HG02763 (cell line): ENCODE measurements around the gene PTPRM.
"Not testable (repeated sequence)": the region's sequence is repeated elsewhere in the genome, so short reads cannot be mapped to it uniquely, and the experiment has no call there.

Experiments
- ATAC-seq: cut with Tn5 transposase; IDR thresholded peaks from one replicate; pipeline ENCODE4 v1.9.1; 2021; ENCODE audit warnings: mild to moderate bottlenecking, moderate library complexity; ENCODE audit not compliant: unreplicated experiment

PTPRM gene

DNA sequence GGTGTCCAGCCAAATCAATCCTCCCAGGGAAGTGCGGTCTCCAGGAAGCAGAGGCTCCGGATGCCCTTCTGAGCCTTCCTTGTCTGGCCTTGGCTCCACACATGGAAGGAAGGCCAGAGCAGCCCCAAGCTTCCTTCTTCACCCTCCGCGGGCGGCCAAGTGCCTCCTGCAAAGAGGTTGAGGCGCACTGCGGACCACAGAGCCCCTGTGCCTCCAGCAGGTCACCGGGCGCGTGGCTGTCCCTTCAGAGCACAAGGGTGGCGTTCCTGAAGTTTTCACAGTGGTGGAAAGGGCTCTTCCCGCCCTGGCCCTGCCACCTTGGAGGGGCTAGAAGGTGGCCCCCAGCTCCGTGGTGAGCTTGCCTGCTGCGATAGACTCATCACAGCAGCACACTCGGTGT is 866.2 kb downstream of the PTPRM start:
- ATAC-seq, result no peak

DNA sequence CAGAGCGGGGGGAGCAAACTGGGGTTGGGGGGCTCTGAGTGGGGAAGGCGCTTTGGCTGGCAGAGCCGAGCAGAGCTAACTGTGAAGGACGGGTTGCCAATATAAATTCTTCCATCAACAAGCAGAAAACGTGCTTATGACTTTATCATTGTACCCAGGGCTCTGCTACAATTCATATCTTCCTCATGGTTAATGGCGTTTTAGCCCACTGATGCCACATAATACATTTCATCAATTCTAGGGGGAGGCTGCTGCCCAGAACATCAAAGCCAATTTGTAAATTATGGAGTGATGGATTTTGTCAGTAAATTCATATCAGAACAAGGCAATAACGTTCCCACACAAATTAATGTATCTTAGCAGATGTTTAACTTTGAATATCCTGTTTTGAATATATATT is 866.7 kb downstream of the PTPRM start:
- no peak for ATAC-seq

DNA sequence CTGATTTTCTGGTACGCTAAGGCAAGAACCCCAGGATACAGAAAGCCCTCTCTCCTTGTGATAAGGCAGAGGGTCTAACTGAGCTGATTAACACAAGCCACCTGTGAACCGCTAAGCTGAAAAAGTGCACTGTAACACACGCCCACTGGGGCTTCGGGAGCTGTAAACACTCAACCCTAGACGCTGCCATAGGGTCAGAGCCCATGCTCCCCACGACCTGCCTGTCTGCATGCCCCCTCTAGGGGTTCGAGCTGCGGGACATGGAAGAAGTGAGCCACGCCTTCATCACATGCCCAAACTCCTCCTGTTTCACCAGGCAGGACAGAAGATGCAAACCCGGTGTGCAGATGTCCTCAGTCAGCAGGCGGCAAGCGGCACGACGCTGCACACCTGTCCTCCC is 868.3 kb downstream of the PTPRM start:
- ATAC-seq, result no peak

DNA sequence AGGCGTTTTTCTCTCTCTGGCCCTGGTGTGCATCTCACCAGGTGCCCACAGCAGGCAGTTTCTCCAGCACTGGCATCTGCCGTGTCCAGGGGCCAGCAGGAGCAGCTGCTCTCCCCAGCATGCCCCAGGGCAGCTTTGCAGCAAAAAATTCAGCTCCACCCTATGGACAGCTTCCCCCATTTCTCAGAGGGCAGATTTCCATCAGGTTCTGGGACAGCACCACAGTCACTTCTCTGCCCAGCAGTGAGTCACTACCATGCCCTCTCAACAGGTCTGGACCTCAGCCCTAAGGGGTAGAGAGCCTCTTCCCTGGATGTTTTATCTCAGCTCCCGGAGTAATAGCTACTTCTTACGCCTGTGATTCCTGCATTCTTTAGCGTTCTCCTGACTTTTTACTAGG is 871.9 kb downstream of the PTPRM start:
- ATAC-seq, result no peak

DNA sequence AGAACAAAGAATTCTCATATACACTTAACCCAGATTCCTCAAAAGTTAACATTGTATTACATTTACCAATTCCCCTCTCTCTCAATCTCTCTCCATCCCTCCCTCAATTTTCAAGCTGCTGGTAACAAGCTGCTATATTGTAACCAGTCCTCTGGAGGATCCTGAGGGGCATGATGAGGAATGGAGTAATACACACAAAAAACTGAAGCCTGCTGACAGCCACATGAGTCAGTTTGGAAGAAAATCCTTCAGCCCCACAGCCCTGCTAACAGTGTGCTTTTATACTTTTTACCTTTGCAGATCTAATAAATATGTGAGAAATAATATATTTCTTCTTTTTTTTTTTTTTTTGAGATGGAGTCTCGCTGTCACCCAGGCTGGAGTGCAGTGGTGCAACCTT is 876.4 kb downstream of the PTPRM start:
- no peak for ATAC-seq

DNA sequence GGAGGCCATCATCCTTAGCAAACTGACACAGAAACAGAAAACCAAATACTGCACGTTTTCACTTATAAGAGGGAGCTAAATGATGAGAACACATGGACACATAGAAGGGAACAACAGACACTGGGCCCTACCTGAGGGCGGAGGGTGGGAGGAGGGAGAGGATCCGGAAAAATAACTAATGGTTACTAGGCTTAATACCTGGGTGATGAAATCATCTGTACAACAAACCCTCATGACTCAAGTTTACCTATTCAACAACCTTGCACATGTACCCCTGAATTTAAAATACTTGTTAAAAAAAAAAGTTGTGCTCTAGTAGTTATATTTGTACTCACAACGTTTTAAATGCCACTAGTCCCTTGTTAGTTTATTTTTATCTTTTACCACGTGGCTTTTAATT is 879.8 kb downstream of the PTPRM start:
- not testable (repeated sequence) for ATAC-seq

DNA sequence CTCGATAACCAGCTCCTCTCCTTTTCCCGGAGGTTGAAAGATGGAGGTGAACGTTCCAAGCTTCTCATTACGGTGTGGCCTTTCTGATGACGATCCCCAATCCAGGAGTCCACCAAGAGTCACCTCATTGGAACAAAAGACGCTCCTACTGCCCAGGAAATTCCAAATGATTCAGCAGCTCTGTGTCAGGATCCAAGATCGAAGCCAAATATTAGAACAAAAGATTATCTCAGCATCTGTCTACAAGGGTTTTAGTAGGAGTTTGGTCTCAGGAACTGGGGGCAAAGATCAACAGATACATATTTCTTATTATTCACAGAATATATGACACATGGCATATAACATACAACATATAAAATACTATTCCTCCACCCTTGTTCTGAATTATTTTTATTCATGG is 881.0 kb downstream of the PTPRM start:
- no peak for ATAC-seq

DNA sequence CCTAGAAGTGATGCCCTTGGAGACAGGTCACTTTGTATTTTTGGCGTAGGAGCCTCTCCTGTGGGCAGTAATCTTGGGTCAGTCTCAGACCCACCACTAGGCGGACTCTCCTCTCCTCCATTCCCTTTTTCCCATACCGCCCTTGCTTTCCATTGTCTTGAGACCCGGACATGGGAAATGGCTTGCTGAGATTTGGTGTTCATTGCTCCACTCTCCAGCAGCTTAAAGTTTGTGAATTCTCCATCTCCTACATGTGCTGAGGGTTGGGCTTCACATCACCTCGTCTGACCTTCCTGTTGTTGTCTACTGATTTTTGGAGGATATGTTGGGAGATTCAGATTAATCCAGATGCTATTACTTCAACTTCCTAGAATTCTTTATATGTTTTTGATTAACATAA is 882.9 kb downstream of the PTPRM start:
- ATAC-seq, result no peak

DNA sequence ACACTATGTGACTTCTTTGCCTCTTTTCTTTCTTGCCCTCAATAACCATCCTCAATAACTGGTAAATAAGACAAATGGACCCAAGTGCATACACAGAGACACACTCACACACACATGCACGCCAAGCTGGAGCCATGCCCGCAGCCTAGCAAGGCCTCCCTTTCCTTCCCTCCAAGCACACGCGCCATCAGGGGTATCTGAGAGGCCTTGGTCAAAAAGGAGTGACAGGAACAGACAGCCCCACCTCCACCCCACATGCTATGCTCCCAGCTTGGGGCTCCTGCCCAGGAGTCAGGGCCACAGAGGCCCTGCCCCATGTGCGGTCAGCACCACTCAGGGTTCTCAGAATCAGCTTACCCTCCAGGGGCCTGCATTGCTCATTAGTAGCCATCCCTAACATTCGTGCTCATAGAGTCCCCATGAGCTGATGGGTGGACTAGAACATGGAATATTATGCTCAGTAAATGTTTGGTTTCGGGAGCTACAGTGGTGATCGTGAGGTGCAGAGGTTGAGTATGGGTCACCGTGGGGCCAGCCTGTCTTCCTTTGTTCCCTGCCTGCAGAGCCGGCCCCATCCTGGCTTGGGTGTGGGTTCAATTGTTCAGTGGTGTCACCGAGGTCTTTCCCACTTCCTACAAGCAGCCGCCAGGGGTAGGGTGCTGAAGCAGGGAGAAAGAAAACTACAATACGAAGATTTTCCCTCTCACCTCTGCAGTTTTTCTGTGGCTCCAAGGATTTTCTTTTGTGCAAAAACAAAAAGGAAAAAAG is 884.0 kb downstream of the PTPRM start:
- ATAC-seq, result no peak

DNA sequence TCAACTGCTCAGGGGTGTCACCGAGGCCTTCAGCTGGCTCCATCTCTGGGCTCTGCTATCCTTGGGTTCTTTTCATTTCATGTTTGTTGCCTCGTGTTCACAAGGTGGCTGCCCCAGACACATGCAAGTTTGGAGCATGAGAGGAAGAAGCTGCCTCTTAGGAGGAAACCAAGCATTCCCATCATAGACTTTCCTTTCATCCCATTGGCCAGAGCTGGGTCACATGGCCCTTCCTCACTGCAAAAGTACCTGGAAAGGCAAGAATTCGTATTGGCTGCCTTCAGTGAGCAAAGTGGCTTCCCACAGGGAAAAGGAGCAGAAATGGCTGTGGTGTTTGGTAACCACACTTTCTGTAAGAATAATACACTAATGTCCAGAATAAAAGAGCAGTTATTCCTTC is 886.4 kb downstream of the PTPRM start:
- no peak for ATAC-seq

DNA sequence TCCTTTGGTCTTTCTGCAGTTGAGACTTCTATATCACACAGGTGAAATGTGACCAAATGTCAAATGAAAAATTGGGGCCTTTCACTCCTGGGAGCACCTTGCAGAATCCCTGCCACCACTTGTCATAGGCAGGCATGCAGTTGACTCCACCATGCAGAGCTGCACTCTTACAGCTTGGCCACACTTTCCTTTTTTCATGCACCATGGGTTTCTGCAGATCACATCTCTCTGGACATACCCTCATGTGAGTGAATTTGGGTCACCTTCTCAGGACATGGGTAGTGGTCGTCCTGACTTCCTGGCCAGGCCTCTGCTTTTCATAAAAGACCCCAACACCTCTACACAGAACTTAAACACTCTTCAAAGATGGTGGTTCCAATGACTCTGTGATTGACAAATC is 887.0 kb downstream of the PTPRM start:
- no peak for ATAC-seq

DNA sequence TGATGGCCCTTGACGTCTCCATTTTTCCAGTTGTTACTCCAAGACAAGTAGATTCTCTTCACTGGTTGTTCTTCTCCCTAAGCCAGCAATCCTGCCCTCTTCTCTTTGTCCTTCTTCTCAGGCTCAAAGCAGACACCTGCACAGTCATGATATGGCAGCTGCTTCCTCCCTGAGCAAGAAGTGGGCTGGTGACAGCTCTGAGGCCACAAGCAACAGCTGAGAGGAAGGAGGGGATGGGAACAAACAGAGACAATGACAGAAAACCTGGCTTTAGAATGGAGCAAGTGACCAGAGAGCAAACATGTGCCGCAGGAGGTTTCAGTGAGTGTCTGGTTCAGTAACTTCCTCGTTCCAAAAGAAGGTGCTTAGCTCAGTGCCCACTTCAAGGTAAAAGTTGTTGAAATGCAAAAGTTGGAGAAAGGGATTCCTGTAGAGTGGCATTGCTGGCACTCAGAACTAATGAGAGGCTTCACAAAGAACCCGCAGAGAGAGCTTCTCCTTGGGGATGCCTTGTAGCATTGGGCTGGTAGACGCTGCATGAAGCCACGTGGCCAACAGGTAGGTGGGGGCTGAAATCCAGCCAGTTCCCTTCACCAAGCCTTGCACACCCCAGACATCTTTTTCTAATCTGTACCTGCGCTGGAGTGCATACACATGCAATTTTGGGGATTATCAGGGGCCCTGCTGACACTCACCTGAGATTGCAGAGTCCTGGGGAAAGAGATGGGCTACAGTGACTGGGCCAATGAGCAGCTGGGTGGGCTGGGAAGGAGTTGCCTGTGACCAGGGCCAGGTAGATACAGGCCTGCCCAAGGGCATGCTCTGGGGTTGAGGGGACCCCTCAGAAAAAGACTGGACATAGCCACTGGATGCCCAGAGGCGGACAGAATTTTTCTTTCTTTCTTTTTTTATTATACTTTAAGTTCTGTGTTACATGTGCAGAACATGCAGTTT is 888.8 kb downstream of the PTPRM start:
- ATAC-seq, result no peak
